ENCODE data around the gene ZNF439. TPM values are rescaled to one million over a fixed set of nuclear protein-coding genes. Genes with fewer than 3 reads are reported as not detected.
A peak's percentile ranks its signal among the peaks of the same experiment; 100 is the strongest.
"Not testable (repeated sequence)": the region's sequence is repeated elsewhere in the genome, so short reads cannot be mapped to it uniquely, and the experiment has no call there.

The ZNF439 gene
- total and polyA plus RNA-seq, 8 donors, result 7.6 to 20.8 (median 19.2) TPM

GRCh38 chr19:11856596-11857250 lies 8.2 kb downstream of the ZNF439 start:
- ATAC-seq, result peak; percentile 95
- no peaks in the 10 kb centered on the region for H3K27me3 ChIP-seq
- no peak for TF ChIP-seq CTCF (IDR thresholded peaks at IDR 0.05)
- intact Hi-C loops (cut with DNase I), result no loop called here
- H3K4me1 ChIP-seq, result no peaks in the 10 kb centered on the region
- no peak overlapping the region for H3K4me3 ChIP-seq
- peaks cover 0 to 49% of the 10 kb centered on the region in 2 donors for H3K9me3 ChIP-seq
- DNase-seq, result peak in 3 of 4 donors; percentile 20 to 68 (median 46)
- H3K27ac ChIP-seq, result no peak overlapping the region
- no peaks in the 10 kb centered on the region for H3K36me3 ChIP-seq

- DNase-seq (no peak), ATAC-seq (no peak)
- no peaks in the 10 kb centered on the region for H3K27me3 ChIP-seq
- TF ChIP-seq CTCF (IDR thresholded peaks at IDR 0.05), result no peak
- no peak overlapping the region for H3K27ac ChIP-seq
- no peak overlapping the region for H3K4me3 ChIP-seq
- H3K36me3 ChIP-seq, result peaks cover 0 to 10% of the 10 kb centered on the region in 2 donors
- H3K9me3 ChIP-seq, result peaks cover 0 to 62% of the 10 kb centered on the region in 2 donors
- intact Hi-C loops (cut with DNase I), result no loop called here
- H3K4me1 ChIP-seq, result no peaks in the 10 kb centered on the region
Observed at GRCh38 chr19:11860721-11861120, 12.2 kb downstream of the ZNF439 start.

GRCh38 chr19:11861301-11861700 lies 12.8 kb downstream of the ZNF439 start:
- no peaks in the 10 kb centered on the region for H3K27me3 ChIP-seq
- DNase-seq, result no peak
- H3K27ac ChIP-seq, result no peak overlapping the region
- H3K4me3 ChIP-seq, result no peak overlapping the region
- no peaks in the 10 kb centered on the region for H3K4me1 ChIP-seq
- intact Hi-C loops (cut with DNase I), result no loop called here
- peaks cover 0 to 67% of the 10 kb centered on the region in 2 donors for H3K9me3 ChIP-seq
- ATAC-seq, result no peak
- TF ChIP-seq CTCF (IDR thresholded peaks at IDR 0.05), result no peak
- H3K36me3 ChIP-seq, result peaks cover 0 to 15% of the 10 kb centered on the region in 2 donors

GRCh38 chr19:11867766-11868165 lies 19.2 kb downstream of the ZNF439 start:
- H3K4me1 ChIP-seq; ATAC-seq; DNase-seq; H3K4me3 ChIP-seq; intact Hi-C loops (cut with DNase I); H3K27ac ChIP-seq; H3K27me3 ChIP-seq: not testable (repeated sequence)
- peaks cover 14 to 89% of the 10 kb centered on the region in 2 donors for H3K9me3 ChIP-seq
- peaks cover 7 to 50% of the 10 kb centered on the region in 2 donors for H3K36me3 ChIP-seq

- no peak for TF ChIP-seq CTCF (IDR thresholded peaks at IDR 0.05)
- Histone ChIP-seq H3K9me3 (peaks cover 14 to 89% of the 10 kb centered on the region in 2 donors), H3K36me3 (peaks cover 7 to 50% of the 10 kb centered on the region in 2 donors), H3K27ac (no peak overlapping the region), H3K27me3 (no peaks in the 10 kb centered on the region), H3K4me3 (no peak overlapping the region), H3K4me1 (no peaks in the 10 kb centered on the region)
- no peak for ATAC-seq
- intact Hi-C loops (cut with DNase I), result no loop called here
- no peak for DNase-seq
Observed at GRCh38 chr19:11868188-11868587, 19.7 kb downstream of the ZNF439 start.

- no peak overlapping the region for H3K27ac ChIP-seq
- peaks cover 9 to 49% of the 10 kb centered on the region in 2 donors for H3K9me3 ChIP-seq
- TF ChIP-seq CTCF (IDR thresholded peaks at IDR 0.05), result no peak
- ATAC-seq (no peak), DNase-seq (no peak)
- intact Hi-C loops (cut with DNase I), result no loop called here
- H3K27me3 ChIP-seq, result no peaks in the 10 kb centered on the region
- peaks cover 2 to 22% of the 10 kb centered on the region in 2 donors for H3K36me3 ChIP-seq
- H3K4me1 ChIP-seq, result no peaks in the 10 kb centered on the region
- no peak overlapping the region for H3K4me3 ChIP-seq
Observed at GRCh38 chr19:11872624-11873023, 24.1 kb downstream of the ZNF439 start.

All from left lung (tissue), 10 donors.